Measurements from ENCODE around the gene LIPC.
"Not testable (repeated sequence)": the region's sequence is repeated elsewhere in the genome, so short reads cannot be mapped to it uniquely, and the experiment has no call there.

The LIPC gene

DNA sequence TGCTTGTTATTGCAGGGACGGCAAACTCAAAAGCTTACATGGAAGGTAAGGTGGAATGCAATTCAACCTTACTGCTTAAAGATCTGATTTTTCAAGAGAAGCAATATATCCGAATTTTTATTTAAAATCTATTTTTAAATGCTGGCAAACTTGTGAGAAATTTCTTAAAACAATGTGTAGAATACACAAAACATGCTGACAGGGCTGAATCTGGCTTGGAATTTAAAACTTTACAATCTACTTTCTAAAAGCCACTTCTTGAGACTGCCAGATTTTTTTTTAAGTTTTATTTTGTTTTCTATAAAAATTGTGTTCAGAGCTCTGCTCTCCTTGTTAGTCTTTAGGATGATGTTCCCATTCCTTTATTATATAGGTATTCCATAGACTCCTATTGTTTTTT lies 171.0 kb downstream of the LIPC start:
- H3K36me3 ChIP-seq (ENCODE audit: insufficient read depth, low read length), result peaks cover 19% of the 10 kb centered on the region
- no peaks in the 10 kb centered on the region for H3K79me2 ChIP-seq (ENCODE audit: control insufficient read depth, insufficient read depth, low read length, unreplicated experiment)
- H2AFZ ChIP-seq (ENCODE audit: low read length, unreplicated experiment), result no peak overlapping the region
- H3K27me3 ChIP-seq (ENCODE audit: insufficient read depth, low read length), result no peaks in the 10 kb centered on the region
- H3K27ac ChIP-seq (ENCODE audit: low read depth, low read length), result no peak overlapping the region
- H3K4me1 ChIP-seq (ENCODE audit: control insufficient read depth, insufficient read depth, low read length, unreplicated experiment), result peaks cover 2% of the 10 kb centered on the region
- H3K4me3 ChIP-seq (ENCODE audit: low read depth, low read length), result no peak overlapping the region

DNA sequence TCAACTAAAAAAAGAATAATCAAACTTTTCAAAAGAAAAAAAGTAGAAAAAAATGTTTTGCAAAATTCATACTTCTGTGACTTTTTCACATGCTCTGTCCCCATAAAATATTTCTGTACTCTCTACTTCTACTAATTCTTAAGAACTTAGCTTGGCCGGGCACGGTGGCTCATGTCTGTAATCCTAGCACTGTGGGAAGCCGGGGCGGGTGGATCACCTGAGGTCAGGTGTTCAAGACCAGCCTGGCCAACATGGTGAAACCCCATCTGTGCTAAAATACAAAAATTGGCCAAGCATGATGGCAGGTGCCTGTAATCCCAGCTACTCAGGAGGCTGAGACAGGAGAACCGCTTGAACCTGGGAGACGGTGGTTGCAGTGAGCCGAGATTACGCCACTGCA lies 172.1 kb downstream of the LIPC start:
- H2AFZ ChIP-seq (ENCODE audit: low read length, unreplicated experiment); H3K79me2 ChIP-seq (ENCODE audit: control insufficient read depth, insufficient read depth, low read length, unreplicated experiment); H3K27ac ChIP-seq (ENCODE audit: low read depth, low read length); H3K4me3 ChIP-seq (ENCODE audit: low read depth, low read length); H3K27me3 ChIP-seq (ENCODE audit: insufficient read depth, low read length): not testable (repeated sequence)
- Histone ChIP-seq H3K4me1 (ENCODE audit: control insufficient read depth, insufficient read depth, low read length, unreplicated experiment) (peaks cover 13% of the 10 kb centered on the region), H3K36me3 (ENCODE audit: insufficient read depth, low read length) (peaks cover 19% of the 10 kb centered on the region)

DNA sequence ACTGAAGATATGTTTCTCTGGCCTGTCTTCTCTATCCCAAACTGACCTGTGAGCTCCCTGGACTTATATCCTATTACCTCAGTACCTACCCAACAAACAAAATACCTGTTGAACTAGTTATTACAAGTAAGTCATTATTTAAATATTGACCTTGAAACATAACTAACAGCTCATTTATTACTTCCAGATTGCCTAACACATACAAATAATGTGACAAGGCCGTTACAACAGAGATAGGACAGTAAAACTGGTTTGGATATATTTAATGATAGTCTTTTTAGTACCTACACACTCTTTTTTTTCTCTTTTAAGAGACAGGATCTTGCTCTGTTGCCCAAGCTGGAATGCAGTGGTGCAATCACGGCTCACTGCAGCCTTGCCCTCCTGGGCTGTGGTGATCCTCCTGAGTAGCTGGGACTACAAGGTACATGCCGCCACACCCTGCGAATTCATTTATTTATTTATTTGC lies 172.7 kb downstream of the LIPC start:
- no peak overlapping the region for H3K4me3 ChIP-seq (ENCODE audit: low read depth, low read length)

DNA sequence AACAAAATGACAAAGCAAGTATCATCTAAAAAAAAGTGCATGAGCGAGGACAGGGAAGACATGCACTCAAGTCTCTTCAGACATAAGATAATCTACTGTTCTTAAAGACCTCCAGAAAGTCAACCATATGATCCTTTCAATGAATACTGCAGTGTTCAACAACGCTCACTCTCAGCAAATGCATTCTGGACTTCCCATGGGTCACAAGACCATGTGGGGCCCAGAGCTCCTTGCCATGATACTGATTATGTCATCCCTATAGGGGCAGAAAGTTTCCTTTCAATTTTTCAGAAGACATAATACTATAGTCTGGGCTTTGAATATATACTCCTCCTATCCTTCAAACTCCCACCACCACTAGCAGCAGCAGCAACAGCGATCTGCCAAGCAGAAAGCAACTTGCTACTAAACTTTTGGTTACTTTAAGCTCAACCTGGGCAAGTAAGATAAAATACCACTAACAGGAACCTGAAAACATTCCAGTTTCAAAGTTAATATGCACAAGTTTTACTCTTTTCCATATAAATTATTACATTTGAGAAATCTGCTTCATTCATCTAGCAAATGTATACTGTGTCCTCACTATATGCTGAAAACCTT lies 174.2 kb downstream of the LIPC start:
- no peaks in the 10 kb centered on the region for H3K79me2 ChIP-seq (ENCODE audit: control insufficient read depth, insufficient read depth, low read length, unreplicated experiment)
- H2AFZ ChIP-seq (ENCODE audit: low read length, unreplicated experiment), result no peak overlapping the region
- no peak overlapping the region for H3K4me3 ChIP-seq (ENCODE audit: low read depth, low read length)
- H3K27me3 ChIP-seq (ENCODE audit: insufficient read depth, low read length), result no peaks in the 10 kb centered on the region
- peaks cover 19% of the 10 kb centered on the region for H3K4me1 ChIP-seq (ENCODE audit: control insufficient read depth, insufficient read depth, low read length, unreplicated experiment)
- H3K36me3 ChIP-seq (ENCODE audit: insufficient read depth, low read length), result peaks cover 33% of the 10 kb centered on the region
- no peak overlapping the region for H3K27ac ChIP-seq (ENCODE audit: low read depth, low read length)

More for the DNA sequence above, 172.7 kb downstream of the LIPC start:
- Histone ChIP-seq H3K36me3 (ENCODE audit: insufficient read depth, low read length) (peaks cover 24% of the 10 kb centered on the region), H3K79me2 (ENCODE audit: control insufficient read depth, insufficient read depth, low read length, unreplicated experiment) (no peaks in the 10 kb centered on the region), H3K4me1 (ENCODE audit: control insufficient read depth, insufficient read depth, low read length, unreplicated experiment) (peaks cover 18% of the 10 kb centered on the region), H3K27ac (ENCODE audit: low read depth, low read length) (no peak overlapping the region), H3K27me3 (ENCODE audit: insufficient read depth, low read length) (no peaks in the 10 kb centered on the region), H2AFZ (ENCODE audit: low read length, unreplicated experiment) (no peak overlapping the region)

DNA sequence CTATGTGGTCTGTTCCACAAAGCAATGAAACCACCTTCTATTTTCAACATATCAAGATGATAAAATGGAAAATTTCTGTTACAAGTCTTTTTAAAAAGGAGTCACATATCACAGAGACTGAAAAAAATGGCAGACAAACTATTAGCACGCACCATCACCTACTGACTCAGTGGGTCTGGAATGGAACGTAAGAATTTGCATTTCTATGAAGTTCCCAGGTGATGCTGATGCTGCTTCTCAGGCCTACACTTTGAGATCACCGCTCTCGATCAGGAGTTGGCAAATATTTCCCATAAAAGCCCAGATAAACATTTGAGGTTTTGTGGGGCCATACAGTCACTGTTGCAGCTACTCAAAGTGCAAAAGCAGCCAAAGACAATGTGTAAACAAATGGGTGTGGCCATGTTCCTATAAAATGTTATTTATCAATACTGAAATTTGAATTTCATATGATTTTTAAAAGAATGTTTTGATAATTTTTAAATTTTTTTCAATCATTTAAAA lies 174.8 kb downstream of the LIPC start:
- Histone ChIP-seq H3K27me3 (ENCODE audit: insufficient read depth, low read length) (no peaks in the 10 kb centered on the region), H3K79me2 (ENCODE audit: control insufficient read depth, insufficient read depth, low read length, unreplicated experiment) (no peaks in the 10 kb centered on the region), H3K27ac (ENCODE audit: low read depth, low read length) (no peak overlapping the region), H3K4me3 (ENCODE audit: low read depth, low read length) (no peak overlapping the region), H3K4me1 (ENCODE audit: control insufficient read depth, insufficient read depth, low read length, unreplicated experiment) (peaks cover 19% of the 10 kb centered on the region), H3K36me3 (ENCODE audit: insufficient read depth, low read length) (peaks cover 33% of the 10 kb centered on the region), H2AFZ (ENCODE audit: low read length, unreplicated experiment) (no peak overlapping the region)

DNA sequence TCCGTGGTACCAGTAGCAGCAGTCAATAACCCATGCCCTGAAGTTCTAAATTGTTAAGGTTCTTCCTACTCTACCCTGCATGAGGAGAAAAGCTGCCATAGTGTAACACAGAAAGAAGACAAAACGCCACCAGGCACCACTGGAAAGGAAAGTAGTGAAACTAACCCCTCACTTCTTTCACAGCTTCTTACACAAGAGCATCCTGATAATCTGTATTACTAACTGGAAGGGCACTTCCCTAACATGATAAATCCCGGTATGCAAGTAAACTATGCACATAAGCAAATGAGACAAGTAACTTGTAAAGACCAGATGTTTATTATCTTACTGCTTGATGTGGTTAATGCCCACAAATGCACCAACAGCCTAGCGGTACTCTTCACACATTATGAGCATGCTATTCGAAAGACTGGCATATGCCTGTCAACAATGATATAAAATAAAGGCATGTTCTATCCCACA lies 176.4 kb downstream of the LIPC start:
- Histone ChIP-seq H3K4me1 (ENCODE audit: control insufficient read depth, insufficient read depth, low read length, unreplicated experiment) (peaks cover 19% of the 10 kb centered on the region), H3K79me2 (ENCODE audit: control insufficient read depth, insufficient read depth, low read length, unreplicated experiment) (no peaks in the 10 kb centered on the region), H3K4me3 (ENCODE audit: low read depth, low read length) (no peak overlapping the region; the same call in 1 of the 2 replicates), H3K36me3 (ENCODE audit: insufficient read depth, low read length) (peaks cover 34% of the 10 kb centered on the region), H2AFZ (ENCODE audit: low read length, unreplicated experiment) (no peak overlapping the region), H3K27me3 (ENCODE audit: insufficient read depth, low read length) (no peaks in the 10 kb centered on the region), H3K27ac (ENCODE audit: low read depth, low read length) (no peak overlapping the region)

DNA sequence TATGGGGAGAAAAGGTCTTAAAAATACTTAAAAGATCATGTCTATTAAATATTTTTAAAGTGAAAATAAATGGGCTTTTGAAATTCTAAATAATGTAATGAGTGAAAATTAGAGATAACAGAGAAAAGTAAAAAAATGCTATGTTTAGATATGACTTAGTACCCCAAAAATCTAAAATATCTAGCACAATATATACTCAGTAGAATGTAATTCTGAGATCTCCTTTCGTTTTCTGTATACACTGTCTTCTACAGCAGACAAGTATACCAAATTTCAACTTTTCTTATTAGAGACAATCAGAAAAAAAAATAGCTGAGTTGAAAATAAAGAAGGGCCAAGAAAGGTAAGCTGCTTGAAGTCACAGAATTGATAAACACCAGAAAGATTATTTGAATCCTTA lies 176.9 kb downstream of the LIPC start:
- H3K79me2 ChIP-seq (ENCODE audit: control insufficient read depth, insufficient read depth, low read length, unreplicated experiment), result no peaks in the 10 kb centered on the region
- peaks cover 34% of the 10 kb centered on the region for H3K36me3 ChIP-seq (ENCODE audit: insufficient read depth, low read length)
- H3K4me3 ChIP-seq (ENCODE audit: low read depth, low read length), result no peak overlapping the region
- no peaks in the 10 kb centered on the region for H3K27me3 ChIP-seq (ENCODE audit: insufficient read depth, low read length)
- no peak overlapping the region for H3K27ac ChIP-seq (ENCODE audit: low read depth, low read length)
- peaks cover 19% of the 10 kb centered on the region for H3K4me1 ChIP-seq (ENCODE audit: control insufficient read depth, insufficient read depth, low read length, unreplicated experiment)
- H2AFZ ChIP-seq (ENCODE audit: low read length, unreplicated experiment), result no peak overlapping the region

DNA sequence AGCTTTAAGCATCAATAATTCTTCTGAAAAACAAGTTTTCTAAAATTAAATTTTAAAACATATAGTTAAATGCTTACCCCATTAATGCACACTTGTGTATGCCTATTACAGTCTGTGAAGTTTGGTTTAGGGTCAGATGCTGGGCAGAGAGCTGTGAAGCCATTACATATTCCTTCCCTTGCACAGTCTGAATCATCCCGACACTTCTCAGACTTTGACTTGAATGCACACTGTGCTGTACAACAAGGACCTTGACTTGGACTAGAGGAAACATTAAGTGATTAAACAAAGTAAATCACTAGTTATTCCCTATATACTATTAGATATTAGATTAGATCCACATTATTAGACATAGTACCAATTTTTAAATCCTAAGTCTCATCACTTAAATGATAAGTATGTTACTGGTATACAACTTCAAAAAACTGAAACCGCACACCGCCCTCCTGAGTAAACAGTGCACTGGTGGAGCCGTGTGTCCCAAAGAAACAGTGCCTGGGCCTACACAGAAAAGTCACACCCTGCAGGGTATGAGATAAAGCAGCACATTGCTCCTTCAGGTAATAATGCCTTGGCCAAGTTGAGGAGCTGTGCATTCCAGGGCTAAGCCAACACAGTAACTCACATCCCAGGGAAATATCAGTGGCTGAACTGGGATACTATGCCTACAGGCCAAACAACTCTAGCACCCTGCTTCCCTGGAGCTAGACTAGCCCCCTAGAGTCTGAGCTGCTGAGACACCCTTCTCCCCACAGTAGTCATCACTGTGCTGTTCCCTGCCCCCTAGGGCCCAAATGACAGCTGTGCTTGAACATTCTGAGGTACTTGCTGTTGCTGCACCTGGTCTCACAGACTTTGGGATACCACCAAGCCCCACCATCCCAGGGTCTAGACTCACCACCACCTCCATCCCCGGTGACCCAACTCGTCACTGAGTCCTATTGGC lies 180.2 kb downstream of the LIPC start:
- Histone ChIP-seq H3K36me3 (ENCODE audit: insufficient read depth, low read length) (peaks cover 47% of the 10 kb centered on the region), H3K79me2 (ENCODE audit: control insufficient read depth, insufficient read depth, low read length, unreplicated experiment) (no peaks in the 10 kb centered on the region), H3K27me3 (ENCODE audit: insufficient read depth, low read length) (no peaks in the 10 kb centered on the region), H3K27ac (ENCODE audit: low read depth, low read length) (no peak overlapping the region), H2AFZ (ENCODE audit: low read length, unreplicated experiment) (no peak overlapping the region), H3K4me3 (ENCODE audit: low read depth, low read length) (no peak overlapping the region), H3K4me1 (ENCODE audit: control insufficient read depth, insufficient read depth, low read length, unreplicated experiment) (peaks cover 19% of the 10 kb centered on the region)

DNA sequence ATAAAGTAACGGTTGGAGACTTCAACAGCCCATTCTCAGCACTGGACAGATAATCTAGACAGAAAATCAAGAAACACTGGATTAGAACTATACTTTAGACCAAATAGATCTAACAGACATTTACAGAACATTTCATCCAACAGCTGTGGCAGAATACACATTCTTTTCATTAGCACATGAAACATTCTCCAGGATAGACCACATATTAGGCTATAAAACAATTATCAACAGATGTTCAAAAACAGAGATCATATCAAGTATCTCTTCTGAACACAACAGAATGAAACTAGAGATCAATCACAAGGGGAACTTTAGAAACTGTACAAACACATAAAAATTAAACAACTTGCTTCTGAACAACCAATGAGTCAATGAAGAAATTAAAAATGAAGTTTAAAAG lies 184.4 kb downstream of the LIPC start:
- Histone ChIP-seq H3K4me3 (ENCODE audit: low read depth, low read length) (no peak overlapping the region), H3K36me3 (ENCODE audit: insufficient read depth, low read length) (peaks cover 48% of the 10 kb centered on the region), H3K27me3 (ENCODE audit: insufficient read depth, low read length) (no peaks in the 10 kb centered on the region), H3K79me2 (ENCODE audit: control insufficient read depth, insufficient read depth, low read length, unreplicated experiment) (no peaks in the 10 kb centered on the region), H2AFZ (ENCODE audit: low read length, unreplicated experiment) (no peak overlapping the region), H3K4me1 (ENCODE audit: control insufficient read depth, insufficient read depth, low read length, unreplicated experiment) (no peaks in the 10 kb centered on the region), H3K27ac (ENCODE audit: low read depth, low read length) (no peak overlapping the region)

All from ACC112 (cell line).